ENCODE measurements around the gene IL37. TPM values are rescaled to one million over a fixed set of nuclear protein-coding genes. Genes with fewer than 3 reads are reported as not detected.

Gene IL37
- total and polyA plus RNA-seq, 8 donors = 0.21 to 1.1 (median 0.31) TPM; not detected in 4

- H3K27ac ChIP-seq = no peak overlapping the region
- no peak for TF ChIP-seq CTCF (IDR thresholded peaks at IDR 0.05)
- no peak overlapping the region for H3K4me3 ChIP-seq
- H3K36me3 ChIP-seq = no peaks in the 10 kb centered on the region
- intact Hi-C loops (cut with DNase I) = no loop called here
- ATAC-seq (no peak), DNase-seq (no peak)
- H3K4me1 ChIP-seq = peaks cover 0 to 4% of the 10 kb centered on the region in 2 donors
- H3K9me3 ChIP-seq = no peaks in the 10 kb centered on the region
- H3K27me3 ChIP-seq = no peaks in the 10 kb centered on the region
Measured at GRCh38 chr2:112910219-112910618, 746 bp upstream of the IL37 start.

- no peak for TF ChIP-seq CTCF (IDR thresholded peaks at IDR 0.05)
- Histone ChIP-seq H3K27ac (no peak overlapping the region), H3K27me3 (no peaks in the 10 kb centered on the region), H3K9me3 (no peaks in the 10 kb centered on the region), H3K4me1 (no peaks in the 10 kb centered on the region), H3K36me3 (no peaks in the 10 kb centered on the region), H3K4me3 (no peak overlapping the region)
- no peak for DNase-seq
- intact Hi-C loops (cut with DNase I) = no loop called here
- ATAC-seq = no peak
Measured at GRCh38 chr2:112912403-112912802, 1.4 kb downstream of the IL37 start.

- H3K4me1 ChIP-seq = no peaks in the 10 kb centered on the region
- H3K4me3 ChIP-seq = no peak overlapping the region
- DNase-seq (no peak), ATAC-seq (no peak)
- H3K27ac ChIP-seq = no peak overlapping the region
- H3K36me3 ChIP-seq = no peaks in the 10 kb centered on the region
- H3K9me3 ChIP-seq = no peaks in the 10 kb centered on the region
- no peaks in the 10 kb centered on the region for H3K27me3 ChIP-seq
- TF ChIP-seq CTCF (IDR thresholded peaks at IDR 0.05) = no peak
- intact Hi-C loops (cut with DNase I) = no loop called here
Measured at GRCh38 chr2:112915300-112916144, 4.6 kb downstream of the IL37 start.

GRCh38 chr2:112916145-112916571, 5.2 kb downstream of the IL37 start:
- Histone ChIP-seq H3K9me3 (no peaks in the 10 kb centered on the region), H3K27me3 (no peaks in the 10 kb centered on the region), H3K27ac (no peak overlapping the region), H3K4me3 (no peak overlapping the region), H3K36me3 (no peaks in the 10 kb centered on the region), H3K4me1 (no peaks in the 10 kb centered on the region)
- no peak for TF ChIP-seq CTCF (IDR thresholded peaks at IDR 0.05)
- ATAC-seq (no peak), DNase-seq (no peak)
- intact Hi-C loops (cut with DNase I) = no loop called here

GRCh38 chr2:112916625-112917247, 5.8 kb downstream of the IL37 start:
- Histone ChIP-seq H3K27me3 (no peaks in the 10 kb centered on the region), H3K9me3 (no peaks in the 10 kb centered on the region), H3K4me3 (no peak overlapping the region), H3K36me3 (no peaks in the 10 kb centered on the region), H3K27ac (no peak overlapping the region), H3K4me1 (no peaks in the 10 kb centered on the region)
- peak; percentile 36 for ATAC-seq
- TF ChIP-seq CTCF (IDR thresholded peaks at IDR 0.05) = no peak
- no peak for DNase-seq
- intact Hi-C loops (cut with DNase I) = no loop called here

Data from left lung (tissue), 10 donors.